Raji (cell line): ENCODE measurements around the gene CYP27A1.

Experiments
- POLR2A ChIP-seq: IDR thresholded peaks from 2 replicates; pipeline ENCODE4 v1.6.1; 2011; ENCODE audit warnings: low read depth, low read length, control low read depth; ENCODE audit not compliant: insufficient read depth

CYP27A1 gene

GRCh38 chr2:218830526-218831306 is 48.8 kb downstream of the CYP27A1 start:
- no peak for TF ChIP-seq POLR2A

GRCh38 chr2:218831378-218831990 is 49.5 kb downstream of the CYP27A1 start, which contains the start of gene PRKAG3:
TSS of gene PRKAG3 (minus strand) at chr2:218831803.
- no peak for TF ChIP-seq POLR2A

GRCh38 chr2:218832081-218832480 is 50.1 kb downstream of the CYP27A1 start:
- TF ChIP-seq POLR2A, result no peak

GRCh38 chr2:218832520-218832919 is 50.6 kb downstream of the CYP27A1 start:
- TF ChIP-seq POLR2A, result no peak

GRCh38 chr2:218833023-218833609 is 51.2 kb downstream of the CYP27A1 start:
- no peak for TF ChIP-seq POLR2A

- TF ChIP-seq POLR2A, result no peak
Observed at GRCh38 chr2:218834685-218835084, 52.7 kb downstream of the CYP27A1 start.

- no peak for TF ChIP-seq POLR2A
Observed at GRCh38 chr2:218837495-218837894, 55.5 kb downstream of the CYP27A1 start.

GRCh38 chr2:218839430-218839829 is 57.5 kb downstream of the CYP27A1 start:
- TF ChIP-seq POLR2A, result no peak

- no peak for TF ChIP-seq POLR2A
Observed at GRCh38 chr2:218839888-218840287, 57.9 kb downstream of the CYP27A1 start.

GRCh38 chr2:218849721-218850120 is 67.8 kb downstream of the CYP27A1 start:
- no peak for TF ChIP-seq POLR2A

- no peak for TF ChIP-seq POLR2A
Observed at GRCh38 chr2:218850796-218851195, 68.8 kb downstream of the CYP27A1 start.

- no peak for TF ChIP-seq POLR2A
Observed at GRCh38 chr2:218851286-218851685, 69.3 kb downstream of the CYP27A1 start.

- TF ChIP-seq POLR2A, result no peak
Observed at GRCh38 chr2:218852911-218853667, 71.1 kb downstream of the CYP27A1 start.

- no peak for TF ChIP-seq POLR2A
Observed at GRCh38 chr2:218853766-218854165, 71.8 kb downstream of the CYP27A1 start.

GRCh38 chr2:218854860-218855259 is 72.9 kb downstream of the CYP27A1 start:
- TF ChIP-seq POLR2A, result no peak
